Activated CD8-positive, alpha-beta memory T cell treated with anti-CD3 and anti-CD28 coated beads, Interleukin-2, amount 50 U/mL, for 48 hours (primary cell): Measurements from ENCODE around the gene TFG.

Experiments
- DNase-seq: peaks from one replicate; pipeline ENCODE4 v3.0.0-alpha.2; 2020

TFG gene

DNA sequence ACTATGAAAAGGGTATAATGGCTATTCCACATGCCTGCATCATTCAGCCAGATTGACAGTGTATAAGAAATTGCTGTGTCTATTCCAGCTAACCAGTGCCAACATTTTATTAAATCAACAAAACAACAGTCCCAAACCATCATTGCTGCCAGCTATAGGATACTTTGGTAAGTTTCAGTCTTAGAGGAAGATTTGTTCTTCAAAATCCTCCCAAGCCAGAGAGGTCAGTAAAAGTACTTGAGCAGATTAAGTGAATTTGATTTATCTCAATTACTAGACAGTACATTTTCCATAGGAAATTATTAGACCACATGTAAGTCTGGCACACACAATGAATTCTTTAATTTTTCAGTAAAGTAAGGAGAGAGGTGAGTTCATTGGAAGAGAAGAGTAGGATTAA lies 50.7 kb downstream of the TFG start:
- no peak for DNase-seq

DNA sequence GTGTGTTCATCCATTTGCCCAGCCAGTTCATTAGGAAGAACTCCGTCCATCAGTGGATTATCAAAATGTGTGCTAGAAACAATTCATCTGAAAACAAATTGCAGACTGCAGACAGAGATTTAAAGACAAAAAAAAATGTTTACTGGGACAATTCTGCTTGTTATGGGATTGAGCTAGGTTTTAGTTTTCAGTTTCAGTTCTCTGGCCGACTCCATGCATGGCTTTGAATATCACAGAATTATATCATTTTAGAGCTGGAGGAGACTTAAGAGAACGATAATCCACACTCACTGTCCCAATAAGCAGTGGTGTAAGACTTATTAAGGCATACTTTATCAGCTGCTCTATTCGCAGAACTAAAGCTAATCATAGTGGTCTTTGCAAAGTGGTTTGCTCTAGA lies 51.1 kb downstream of the TFG start:
- no peak for DNase-seq

DNA sequence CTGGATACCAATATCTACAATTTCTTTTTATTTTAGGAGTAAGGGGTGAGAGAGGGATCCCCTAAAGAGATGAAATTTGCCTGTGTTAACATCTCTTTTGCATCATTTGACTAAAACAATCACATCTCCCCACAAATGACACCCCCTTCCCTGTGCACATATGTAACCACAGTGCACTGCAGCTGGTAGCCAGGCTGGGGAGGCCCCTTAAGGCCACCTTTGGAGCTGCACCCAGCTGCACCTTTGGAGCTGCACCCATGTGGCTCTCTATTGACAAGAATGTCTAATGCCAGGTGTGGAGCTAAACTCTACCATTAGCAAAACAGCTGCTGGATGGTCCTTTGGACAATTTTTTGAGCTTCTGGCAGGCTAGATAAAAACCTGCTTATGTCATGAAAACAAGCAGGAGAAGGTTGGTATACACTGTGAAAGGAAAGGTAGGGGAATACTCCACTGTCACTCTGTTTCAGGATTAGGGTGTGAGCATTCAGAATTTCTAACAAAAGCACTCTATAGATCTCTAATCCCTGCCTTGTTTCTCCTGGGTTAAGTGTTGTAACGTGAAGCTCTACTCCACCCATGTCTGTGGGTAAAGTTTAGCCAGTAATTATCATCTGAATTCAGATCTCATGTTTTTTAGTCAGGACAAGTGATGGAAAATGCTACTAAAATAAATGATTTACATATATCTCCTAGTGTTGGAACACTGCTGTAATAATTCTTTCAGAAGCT lies 52.1 kb downstream of the TFG start:
- no peak for DNase-seq

DNA sequence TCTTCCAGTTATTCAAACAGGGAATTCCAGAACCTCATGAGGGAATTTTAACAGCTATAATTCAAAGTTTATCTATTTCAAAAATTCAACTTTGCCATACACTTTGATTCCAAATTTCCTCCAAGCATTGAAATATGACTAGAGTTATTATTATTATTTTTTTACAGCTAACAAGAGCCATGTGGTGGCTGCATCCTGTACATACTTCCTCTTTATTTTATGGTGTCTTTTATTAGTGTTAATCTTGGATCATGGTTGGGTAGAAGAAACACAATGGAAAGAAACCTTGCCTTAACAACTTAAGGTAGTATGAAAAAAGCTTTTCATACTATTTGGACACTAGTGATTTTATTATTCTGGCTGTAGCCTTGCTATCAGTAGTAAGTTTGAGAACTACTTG lies 52.7 kb downstream of the TFG start:
- DNase-seq: no peak

DNA sequence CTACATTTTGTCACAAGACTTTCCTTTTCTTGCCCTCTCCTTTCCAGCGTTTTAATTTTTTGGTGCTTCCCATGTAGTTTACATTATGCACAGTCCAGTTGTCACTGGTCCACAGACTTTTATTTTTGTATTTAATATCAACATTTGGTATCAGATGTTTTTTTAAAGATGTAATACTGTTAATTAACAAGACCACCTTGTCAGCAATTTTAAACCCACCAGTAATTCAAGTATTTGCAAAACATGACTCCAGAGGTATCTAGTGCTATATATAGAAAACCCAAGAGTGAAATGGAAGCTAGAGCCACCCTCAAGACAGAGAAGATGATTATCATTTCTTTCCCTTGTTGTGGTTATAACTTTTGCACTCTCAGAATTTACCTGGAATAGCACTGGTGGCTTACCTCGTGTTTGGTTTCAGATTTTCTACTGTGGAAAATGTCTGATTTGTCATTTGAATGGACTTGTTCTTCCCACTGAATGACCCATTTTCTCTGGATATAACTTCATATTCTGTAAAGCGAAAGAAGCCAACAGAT lies 56.2 kb downstream of the TFG start:
- no peak for DNase-seq

DNA sequence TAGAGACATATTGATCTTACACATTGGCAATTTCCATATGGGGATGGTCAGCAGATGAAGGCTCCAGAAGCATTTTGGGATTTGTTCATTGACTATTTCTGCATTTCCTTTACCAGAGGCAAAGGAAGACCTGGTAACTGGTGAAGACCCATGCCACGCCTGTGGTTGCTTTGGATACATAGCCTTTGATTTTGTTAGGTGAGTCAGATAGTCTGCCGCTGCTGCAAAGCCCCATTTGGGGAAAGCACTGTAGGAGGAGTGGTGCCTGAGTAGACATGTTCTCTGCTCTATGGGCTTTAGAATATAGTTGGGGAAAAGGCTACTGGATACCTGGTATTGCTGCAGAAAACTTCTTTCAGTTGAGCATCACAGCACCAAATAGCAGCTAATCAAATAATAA lies 56.8 kb downstream of the TFG start:
- DNase-seq: no peak

DNA sequence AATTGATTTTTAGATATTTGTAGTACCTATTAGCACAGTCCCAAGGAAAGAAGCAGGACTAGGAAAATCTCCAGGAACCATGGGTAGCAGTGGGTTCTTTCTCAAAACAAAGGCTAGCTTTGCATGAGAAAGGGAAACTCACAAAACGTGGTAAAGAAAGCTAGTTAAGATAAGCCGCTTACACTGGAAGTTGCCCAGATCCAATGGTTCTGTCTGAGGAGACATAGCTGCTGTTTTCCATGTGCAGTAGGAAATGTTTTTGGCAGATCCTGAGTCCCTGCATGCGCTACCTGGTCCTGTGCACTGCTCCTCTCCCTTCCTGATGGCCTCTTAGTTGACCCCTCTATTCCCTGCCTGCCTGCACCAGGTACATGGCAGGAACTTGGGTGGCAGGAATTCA lies 60.4 kb downstream of the TFG start:
- no peak for DNase-seq

DNA sequence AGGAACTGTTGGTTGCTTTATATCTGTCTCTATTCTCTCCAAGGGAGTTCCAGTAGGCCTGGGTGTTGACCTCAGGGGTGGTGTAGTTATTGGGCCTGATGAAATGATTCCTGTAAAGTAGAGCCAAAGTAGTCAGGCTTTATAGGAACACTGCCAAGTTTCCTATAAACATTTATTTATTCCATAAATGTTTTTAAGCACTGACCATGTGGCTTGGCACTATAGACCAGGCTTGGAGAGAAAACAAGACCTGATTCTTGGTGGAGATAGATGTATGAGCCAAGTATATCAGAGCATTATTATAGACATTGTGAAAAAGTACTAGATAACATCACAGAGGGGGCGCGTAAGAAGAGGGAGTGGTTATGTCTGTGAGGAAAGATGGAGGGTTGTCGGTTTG lies 65.9 kb downstream of the TFG start:
- DNase-seq: no peak

DNA sequence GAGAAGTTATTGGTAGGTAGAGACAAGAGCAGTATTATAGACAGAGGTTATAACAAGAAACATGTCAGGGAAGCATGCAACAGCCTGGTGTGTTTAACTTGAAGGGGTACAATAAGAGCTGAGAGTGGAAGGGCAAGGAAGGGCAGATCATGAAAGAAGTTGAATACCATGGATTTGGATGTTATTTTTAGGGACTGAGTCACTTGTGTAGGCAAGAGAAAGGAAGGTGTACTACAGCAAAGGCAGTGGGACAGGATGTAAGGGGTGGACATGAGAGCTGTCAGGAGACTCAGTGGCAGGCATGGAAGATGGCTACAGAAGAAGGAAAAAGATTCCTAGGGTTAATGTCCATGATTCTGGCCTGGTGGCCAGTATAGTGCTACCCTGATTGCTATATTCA lies 66.4 kb downstream of the TFG start:
- no peak for DNase-seq

DNA sequence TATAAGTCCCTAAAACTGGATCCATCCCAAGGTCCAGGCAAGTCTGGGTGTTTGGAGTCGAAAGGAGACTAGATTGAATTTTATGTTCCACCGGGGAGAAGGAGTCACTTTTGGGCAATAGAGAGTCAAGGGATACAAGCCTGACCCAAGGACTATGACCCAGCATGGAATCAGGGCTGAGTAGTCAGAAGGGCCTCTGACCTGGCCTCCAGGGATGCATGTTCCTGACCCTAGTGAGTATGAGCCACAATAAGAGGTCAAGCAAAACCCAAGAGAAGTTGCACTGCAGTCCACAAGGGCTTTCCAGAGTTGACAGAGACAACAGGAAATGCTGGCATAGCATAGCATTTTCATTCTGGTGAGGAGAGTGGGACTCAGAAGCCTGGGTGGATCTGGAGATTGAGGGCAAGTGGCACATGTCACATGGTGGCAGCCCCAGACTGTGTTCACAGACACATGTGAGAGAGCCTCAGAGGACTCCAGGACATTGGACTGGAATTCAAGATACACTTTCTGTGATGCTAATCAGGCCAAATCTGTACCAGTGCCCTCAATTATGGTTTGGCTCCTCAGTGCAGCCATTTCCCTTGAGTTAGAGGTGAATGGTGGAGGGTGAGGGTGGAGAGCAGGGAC lies 66.9 kb downstream of the TFG start:
- no peak for DNase-seq

DNA sequence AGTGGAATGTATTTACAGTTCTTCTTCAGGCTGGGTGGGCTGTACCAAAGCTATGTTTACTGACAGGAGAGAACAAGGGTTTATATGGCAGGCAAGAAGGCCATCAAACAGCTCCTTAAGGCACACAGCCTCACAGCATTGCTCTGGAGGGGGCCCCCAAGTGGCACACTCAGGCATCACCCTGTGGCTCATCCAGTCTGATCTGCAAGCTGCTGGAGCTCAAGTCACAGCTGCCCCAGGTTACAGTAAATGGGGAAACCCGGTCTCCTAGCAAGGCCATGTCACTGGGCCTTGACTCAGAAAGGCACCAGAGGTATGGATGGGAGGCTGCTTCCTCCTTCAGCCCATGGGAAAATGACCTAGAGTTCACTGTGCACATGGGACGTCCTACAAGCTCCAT lies 67.5 kb downstream of the TFG start:
- DNase-seq: no peak

DNA sequence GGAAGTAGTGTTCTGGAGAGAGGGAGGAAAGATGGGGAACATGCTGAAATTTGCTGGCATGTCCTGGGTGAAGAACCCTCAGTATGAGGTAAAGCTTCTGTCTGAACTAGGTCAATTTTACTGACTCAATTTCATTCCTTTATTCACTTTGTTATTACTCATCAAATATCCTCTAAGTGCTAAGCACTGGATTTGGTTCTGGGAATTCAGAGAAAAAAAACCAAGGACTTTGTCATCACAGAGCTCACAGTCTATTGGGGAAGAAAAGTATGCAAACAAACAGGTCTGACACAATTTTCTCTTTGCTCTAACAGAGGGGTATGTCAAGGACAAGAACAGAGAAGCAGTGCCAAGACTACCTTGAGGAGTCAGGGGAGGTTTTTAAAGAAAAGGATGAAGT lies 68.0 kb downstream of the TFG start:
- DNase-seq: no peak

DNA sequence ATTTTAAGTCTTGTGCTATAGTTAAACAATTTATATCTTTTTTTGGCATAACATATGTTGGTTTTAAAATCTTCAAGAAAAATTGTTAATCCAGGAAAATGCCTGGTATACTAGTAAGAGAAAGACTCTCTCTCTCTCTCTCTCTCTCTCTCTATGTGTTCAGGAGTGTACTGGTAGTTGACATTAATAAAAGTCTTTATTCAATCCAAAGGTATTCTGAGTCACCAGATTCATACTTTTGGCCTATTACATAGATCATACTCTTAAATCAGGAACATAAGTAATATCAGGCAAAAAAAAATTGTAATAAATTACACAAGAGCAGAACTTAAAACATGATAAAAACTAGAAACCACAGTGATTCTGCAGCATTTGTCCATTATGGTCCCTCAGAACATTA lies 70.2 kb downstream of the TFG start:
- DNase-seq: no peak

DNA sequence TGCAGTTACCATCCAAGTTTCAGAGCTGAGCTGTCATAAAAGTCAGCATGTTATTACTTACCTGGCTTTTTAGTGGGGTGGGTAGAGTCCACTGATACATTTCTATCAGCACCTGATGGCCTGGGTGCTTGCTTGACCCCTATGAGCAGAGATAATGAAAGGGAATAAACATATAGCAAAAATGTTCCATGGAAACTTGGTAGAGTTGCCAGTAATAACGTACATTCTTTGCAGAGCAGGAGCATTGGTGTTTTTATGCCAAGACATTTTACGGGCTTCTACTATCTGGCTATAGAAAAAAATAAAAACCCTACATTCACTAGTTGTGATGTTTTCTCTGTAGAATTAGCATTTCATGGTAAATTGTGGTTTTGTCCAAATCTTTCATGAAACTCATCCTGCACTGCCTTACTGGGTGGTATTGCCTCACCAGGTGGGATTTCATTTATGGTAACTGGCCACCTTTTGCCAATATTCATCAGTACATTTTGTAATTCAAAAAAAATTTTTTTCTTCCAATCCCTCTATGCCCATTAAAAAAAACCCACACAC lies 70.9 kb downstream of the TFG start:
- DNase-seq: no peak

DNA sequence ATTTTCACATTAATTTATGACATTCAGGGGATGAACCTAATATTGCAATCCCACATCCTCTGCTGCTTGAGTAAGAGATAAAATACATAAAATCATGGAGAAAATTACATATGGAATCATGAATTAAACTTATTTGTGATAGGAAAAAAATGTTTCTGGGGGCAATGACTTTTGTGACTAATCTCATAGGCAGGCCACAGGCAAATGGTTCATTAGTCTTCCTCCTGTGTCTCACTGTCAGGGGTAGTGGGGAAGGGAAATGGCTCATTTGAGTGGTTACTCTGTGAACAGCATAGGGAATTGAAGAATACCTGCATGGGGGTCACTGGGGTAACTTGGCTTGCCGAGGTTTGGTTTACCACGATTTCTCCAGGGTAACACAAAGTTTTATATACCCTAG lies 72.0 kb downstream of the TFG start:
- DNase-seq: no peak

DNA sequence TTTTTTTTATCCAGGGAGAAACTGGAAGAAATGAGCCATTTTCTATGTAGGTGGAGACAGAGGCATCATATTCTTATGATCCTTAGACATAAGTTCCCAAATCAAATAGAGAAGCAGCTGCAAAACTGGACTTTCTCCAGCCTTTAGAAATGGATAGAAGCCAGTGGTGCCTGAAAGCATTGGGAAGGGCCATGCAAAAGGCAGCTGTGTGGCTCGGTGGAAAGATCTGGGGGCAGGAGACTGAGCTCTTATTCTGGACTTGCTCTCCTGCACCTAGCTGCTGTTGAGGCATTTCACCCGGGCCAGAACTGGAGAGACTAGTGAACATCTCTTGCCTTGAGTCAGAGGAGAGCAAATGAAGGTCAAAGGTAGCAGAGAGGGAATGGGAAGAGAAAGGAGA lies 73.1 kb downstream of the TFG start:
- DNase-seq: no peak

DNA sequence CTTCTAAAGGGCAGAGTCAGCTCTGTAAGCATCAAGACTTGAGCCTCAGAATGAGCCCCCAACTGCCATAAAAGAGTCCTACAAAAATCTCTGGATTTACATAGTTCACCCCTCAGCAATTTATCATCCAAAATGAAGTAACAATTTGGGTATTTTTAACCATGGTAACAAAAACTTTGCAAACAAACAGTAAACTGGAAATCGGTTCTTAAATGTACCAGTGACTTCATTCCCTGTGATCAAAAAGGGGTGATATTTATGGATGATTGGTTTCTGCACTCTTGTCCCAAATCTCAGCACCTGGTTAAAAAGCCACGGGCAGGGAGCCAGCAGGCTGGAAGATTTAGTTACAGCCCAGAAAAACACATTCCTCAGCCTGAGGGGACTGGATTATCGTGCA lies 73.6 kb downstream of the TFG start:
- no peak for DNase-seq

DNA sequence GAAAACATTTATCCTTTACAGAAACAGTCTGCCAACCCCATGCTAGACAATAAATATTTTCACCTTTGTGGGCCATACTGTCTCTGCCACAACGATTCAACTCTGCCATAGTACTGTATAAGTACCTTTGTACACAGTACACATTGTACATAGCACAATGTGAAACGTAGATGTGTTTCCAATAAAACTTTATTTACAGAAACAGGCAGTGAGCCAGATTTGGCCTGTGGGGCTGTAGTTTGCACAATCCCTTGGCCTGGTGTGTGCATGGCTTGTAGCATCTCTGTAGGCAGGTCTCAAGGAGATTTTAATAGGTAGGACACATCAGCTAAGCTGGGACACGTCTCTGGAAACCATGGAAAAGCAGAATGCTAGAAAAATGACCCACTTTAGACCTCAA lies 74.3 kb downstream of the TFG start:
- DNase-seq: no peak

DNA sequence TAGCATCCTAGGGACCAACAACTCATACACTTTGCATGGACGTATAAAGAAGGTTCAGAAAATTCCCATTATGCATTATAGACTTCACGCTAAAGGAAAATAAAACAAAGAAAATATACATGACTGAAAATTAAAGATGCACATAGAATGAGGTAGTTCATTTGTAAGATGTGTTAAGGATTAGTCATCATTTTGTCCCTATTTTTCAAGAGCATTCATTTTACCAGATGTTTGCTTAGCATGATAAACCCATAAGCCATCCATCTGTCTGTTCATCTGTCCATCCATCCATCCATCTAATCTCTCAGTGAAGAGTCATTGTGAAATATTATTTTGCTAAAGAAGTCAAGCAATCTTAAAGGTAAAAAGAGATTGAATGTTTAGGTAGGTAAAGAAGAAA lies 80.3 kb downstream of the TFG start:
- DNase-seq: no peak

DNA sequence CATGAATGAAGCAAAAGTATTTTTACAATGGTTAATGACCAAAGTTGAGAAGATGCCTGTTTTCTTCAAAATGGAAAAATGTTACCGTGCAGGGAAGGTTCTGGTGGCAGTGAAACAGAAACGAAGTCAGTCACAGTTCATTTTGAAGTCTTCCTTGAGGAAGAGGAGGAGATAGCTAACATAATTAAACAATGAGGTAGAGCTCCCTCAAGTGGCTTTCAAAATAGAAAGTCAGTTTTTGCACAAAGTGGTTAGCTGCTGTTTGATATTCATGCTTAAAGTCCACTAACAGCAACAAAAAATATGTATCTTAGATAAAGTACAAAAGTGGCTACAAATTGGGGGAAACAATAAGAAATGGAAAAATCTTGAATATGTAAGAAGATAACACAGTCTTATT lies 87.3 kb downstream of the TFG start:
- DNase-seq: no peak

DNA sequence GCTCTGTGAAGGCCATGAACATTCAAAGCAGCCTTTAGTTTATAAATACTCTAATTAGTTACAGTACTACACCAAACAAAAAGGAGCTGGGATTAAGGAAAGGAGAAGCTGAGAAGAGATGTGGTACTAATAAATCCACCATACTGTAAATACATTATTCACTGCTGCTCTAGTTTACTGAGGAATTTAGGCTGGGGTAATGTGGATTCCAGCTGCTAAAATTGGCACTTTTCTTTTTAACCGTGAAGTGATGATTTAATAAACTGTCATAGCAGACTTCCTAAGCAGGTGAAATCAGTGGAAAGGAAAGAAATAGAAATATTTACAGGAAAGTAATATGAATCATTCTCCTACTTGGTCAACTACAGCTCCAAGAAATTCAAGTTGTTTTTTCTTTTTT lies 88.7 kb downstream of the TFG start:
- DNase-seq: no peak
